Thymus (tissue), 14 donors: ENCODE measurements around the gene ACBD6. TPM values are rescaled to one million over a fixed set of nuclear protein-coding genes. Genes with fewer than 3 reads are reported as not detected.
"Not testable (repeated sequence)": the region's sequence is repeated elsewhere in the genome, so short reads cannot be mapped to it uniquely, and the experiment has no call there.

Experiments used
- DNase-seq, 9 donors: peaks; one replicate each; pipeline ENCODE4 v3.0.0-alpha.2; 2013; ENCODE audit warnings: low spot score in 9 of 9, low read depth in 6 of 9, missing footprints in 1 of 9
- H3K27ac ChIP-seq, 2 donors: one replicate each; pipeline ENCODE4 v1.5.1; 2013; ENCODE audit warnings: control low read depth in 1 of 2, low read depth in 1 of 2, low read length in 1 of 2, mild to moderate bottlenecking in 1 of 2, moderate library complexity in 1 of 2
- H3K27me3 ChIP-seq, 2 donors: one replicate each; pipeline ENCODE4 v1.5.1; 2013; ENCODE audit warnings: low read length in 1 of 2; ENCODE audit not compliant: control insufficient read depth in 2 of 2, insufficient read depth in 1 of 2
- H3K36me3 ChIP-seq, 2 donors: one replicate each; pipeline ENCODE4 v1.5.1; 2013; ENCODE audit warnings: low read length in 1 of 2, mild to moderate bottlenecking in 1 of 2, moderate library complexity in 1 of 2; ENCODE audit not compliant: control insufficient read depth in 2 of 2, insufficient read depth in 2 of 2
- H3K4me1 ChIP-seq, 2 donors: one replicate each; pipeline ENCODE4 v1.5.1; 2013; ENCODE audit warnings: low read length in 2 of 2; ENCODE audit not compliant: control insufficient read depth in 2 of 2, insufficient read depth in 2 of 2
- H3K4me3 ChIP-seq, 2 donors: one replicate each; pipeline ENCODE4 v1.5.1; 2013; ENCODE audit warnings: low read length in 2 of 2, control low read depth in 1 of 2, mild to moderate bottlenecking in 1 of 2
- H3K9me3 ChIP-seq, 2 donors: one replicate each; pipeline ENCODE4 v1.5.1; 2013; ENCODE audit warnings: low read length in 1 of 2, mild to moderate bottlenecking in 1 of 2; ENCODE audit not compliant: control insufficient read depth in 2 of 2, insufficient read depth in 1 of 2
- WGBS: extraction: QIAGEN DNeasy Blood & Tissue Kit; methylation state at CpG from one replicate; pipeline ENCODE4 v1.1.7; 2013; 5-methylcytosine and 5-hydroxymethylcytosine counted together
- long read RNA-seq, 10 donors: transcript quantifications; one replicate each; lab custom pipeline, GENCODE V29; 2026
- polyA plus RNA-seq: library from polyadenylated mRNA; stranded (reverse); fragments of 200-250 nt; gene quantifications from one replicate; pipeline ENCODE4 v1.2.3, GENCODE V29; 2013
- total RNA-seq: library from RNA; stranded (reverse); fragments of 120-200 nt; gene quantifications from one replicate; pipeline ENCODE4 v1.2.4, GENCODE V29; 2013
- donor health status: healthy.

ACBD6 gene, protein sequence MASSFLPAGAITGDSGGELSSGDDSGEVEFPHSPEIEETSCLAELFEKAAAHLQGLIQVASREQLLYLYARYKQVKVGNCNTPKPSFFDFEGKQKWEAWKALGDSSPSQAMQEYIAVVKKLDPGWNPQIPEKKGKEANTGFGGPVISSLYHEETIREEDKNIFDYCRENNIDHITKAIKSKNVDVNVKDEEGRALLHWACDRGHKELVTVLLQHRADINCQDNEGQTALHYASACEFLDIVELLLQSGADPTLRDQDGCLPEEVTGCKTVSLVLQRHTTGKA
- total RNA-seq (48.7 TPM), polyA plus RNA-seq (35.0 TPM)
- long read RNA-seq, donor 1, partial matches to known transcripts, result 0 of 3 reads
- long read RNA-seq, donor 1, other reads (novel, unspliced or antisense), result 0 of 3 reads
- long read RNA-seq, donor 2, transcript ACBD6-201 (8 exons, 1,670 nt), result major isoform, 19 of 26 reads
- long read RNA-seq, donor 2, partial matches to known transcripts, result 6 of 26 reads
- long read RNA-seq, donor 2, other reads (novel, unspliced or antisense), result 0 of 26 reads
- long read RNA-seq, donor 3, transcript ACBD6-201 (8 exons, 1,670 nt), result major isoform, 15 of 15 reads
- long read RNA-seq, donor 3, partial matches to known transcripts, result 0 of 15 reads
- long read RNA-seq, donor 3, other reads (novel, unspliced or antisense), result 0 of 15 reads
- long read RNA-seq, donor 4, partial matches to known transcripts, result 0 of 1 reads
- long read RNA-seq, donor 4, other reads (novel, unspliced or antisense), result 0 of 1 reads
- long read RNA-seq, donor 5, transcript ACBD6-201 (8 exons, 1,670 nt), result major isoform, 24 of 30 reads
- long read RNA-seq, donor 5, partial matches to known transcripts, result 5 of 30 reads
- long read RNA-seq, donor 5, other reads (novel, unspliced or antisense), result 0 of 30 reads
- long read RNA-seq, donor 6, transcript ACBD6-201 (8 exons, 1,670 nt), result major isoform, 12 of 12 reads
- long read RNA-seq, donor 6, partial matches to known transcripts, result 0 of 12 reads
- long read RNA-seq, donor 6, other reads (novel, unspliced or antisense), result 0 of 12 reads
- long read RNA-seq, donor 7, transcript ACBD6-201 (8 exons, 1,670 nt), result major isoform, 8 of 8 reads
- long read RNA-seq, donor 7, partial matches to known transcripts, result 0 of 8 reads
- long read RNA-seq, donor 7, other reads (novel, unspliced or antisense), result 0 of 8 reads
- long read RNA-seq, donor 8, partial matches to known transcripts, result 0 of 3 reads
- long read RNA-seq, donor 8, other reads (novel, unspliced or antisense), result 0 of 3 reads
- long read RNA-seq, donor 9, transcript ACBD6-201 (8 exons, 1,670 nt), result major isoform, 10 of 10 reads
- long read RNA-seq, donor 9, partial matches to known transcripts, result 0 of 10 reads
- long read RNA-seq, donor 9, other reads (novel, unspliced or antisense), result 0 of 10 reads
- long read RNA-seq, donor 10, partial matches to known transcripts, result 0 of 4 reads
- long read RNA-seq, donor 10, other reads (novel, unspliced or antisense), result 0 of 4 reads

DNA sequence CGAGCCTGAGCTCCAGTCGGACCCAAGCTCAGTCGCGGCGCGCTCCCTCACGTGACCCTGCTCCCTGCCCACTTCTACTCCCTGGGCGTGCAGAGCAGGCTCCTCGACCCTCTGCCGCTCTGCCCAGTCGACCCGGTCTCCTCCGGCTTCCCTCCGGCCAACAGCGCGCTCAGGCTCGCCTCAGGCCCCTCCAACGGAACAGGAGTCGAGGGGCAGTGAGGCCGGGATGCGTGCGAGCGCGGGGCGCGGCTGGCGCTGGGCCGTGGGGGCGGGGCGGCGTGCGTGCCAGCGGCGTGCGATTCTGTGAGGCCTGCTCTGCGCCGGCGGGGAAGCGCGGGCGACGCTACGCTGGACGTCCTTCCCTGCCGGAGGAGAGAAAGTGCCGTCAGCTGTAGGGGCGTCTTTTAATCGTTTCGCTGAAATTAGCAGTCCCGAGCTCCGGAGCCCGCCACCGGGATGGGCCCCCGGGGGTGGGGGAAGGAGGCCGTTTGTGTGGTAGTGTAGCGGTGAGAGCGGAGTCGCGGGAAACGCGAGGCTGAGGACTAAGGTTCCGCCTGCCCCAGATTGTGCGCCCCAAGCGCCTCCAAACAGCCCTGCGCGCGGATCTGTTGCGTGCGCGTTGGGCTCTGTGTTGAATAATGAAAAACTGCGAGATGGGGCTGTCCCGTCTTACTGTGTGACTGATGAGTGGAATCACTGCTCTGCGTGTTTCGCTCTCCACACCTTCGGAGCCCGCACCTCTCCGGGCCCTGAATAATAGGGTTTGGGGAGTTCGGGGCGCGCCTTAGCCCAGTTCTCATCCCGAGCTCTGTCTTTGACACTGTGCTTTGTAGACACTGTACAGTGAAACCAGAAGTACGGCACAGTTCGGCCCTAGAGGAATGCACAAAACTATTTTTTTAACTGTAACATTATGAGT lies at the start of gene ACBD6:
ACBD6 (minus strand) TSS at position 217 of the 919 bp plus-strand sequence. CDS start 311 bp downstream, outside the sequence.
- H3K36me3 ChIP-seq, result no peaks in the 10 kb centered on the region
- H3K27me3 ChIP-seq, result no peaks in the 10 kb centered on the region
- peak; percentile 59 to 93 (median 80) for DNase-seq
- under 1% methylated on average over 83 of the region's 83 CpGs for WGBS
- peak within 1 kb of the TSS; percentile 87 to 94 for H3K4me3 ChIP-seq
- H3K27ac ChIP-seq, result peak within 1 kb of the TSS; percentile 88 to 95
- peaks cover 3 to 8% of the 10 kb centered on the region in 2 donors for H3K4me1 ChIP-seq
- H3K9me3 ChIP-seq, result peaks cover 0 to 3% of the 10 kb centered on the region in 2 donors

- WGBS, result 91% methylated on average over 1 of the region's 1 CpG
- Histone ChIP-seq H3K27me3 (no peaks in the 10 kb centered on the region), H3K4me3 (no peak overlapping the region), H3K9me3 (no peaks in the 10 kb centered on the region), H3K4me1 (no peaks in the 10 kb centered on the region), H3K36me3 (no peaks in the 10 kb centered on the region), H3K27ac (no peak overlapping the region)
- DNase-seq, result no peak
Measured at GRCh38 chr1:180551997-180552396, 49.6 kb upstream of the ACBD6 start.

DNA sequence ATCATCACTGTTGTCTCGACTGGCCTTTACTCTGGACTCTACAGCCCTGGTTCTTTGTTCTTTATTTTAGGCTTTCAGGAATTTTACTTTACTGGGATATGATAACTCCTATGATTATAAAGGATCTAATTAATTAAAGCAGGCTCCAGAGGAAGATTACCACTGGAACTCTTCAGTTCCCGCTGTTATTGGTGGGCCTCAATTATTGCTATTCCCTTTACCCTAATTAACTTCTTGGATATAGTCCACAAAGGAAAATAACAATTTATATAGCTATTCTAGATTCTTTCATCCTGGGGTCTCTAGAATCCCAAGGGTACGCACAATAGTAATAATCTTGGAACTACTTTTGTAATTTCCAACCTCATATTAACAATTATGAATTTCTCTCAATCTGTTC lies 47.9 kb upstream of the ACBD6 start:
- no peaks in the 10 kb centered on the region for H3K9me3 ChIP-seq
- 98% methylated on average over 3 of the region's 3 CpGs for WGBS
- H3K27me3 ChIP-seq, result no peaks in the 10 kb centered on the region
- DNase-seq, result no peak
- H3K27ac ChIP-seq, result no peak overlapping the region
- no peaks in the 10 kb centered on the region for H3K4me1 ChIP-seq
- no peak overlapping the region for H3K4me3 ChIP-seq
- no peaks in the 10 kb centered on the region for H3K36me3 ChIP-seq

GRCh38 chr1:180549770-180550169 lies 47.4 kb upstream of the ACBD6 start:
- 96% methylated on average over 8 of the region's 8 CpGs for WGBS
- H3K9me3 ChIP-seq, H3K27ac ChIP-seq, H3K27me3 ChIP-seq, DNase-seq, H3K4me1 ChIP-seq, H3K4me3 ChIP-seq, H3K36me3 ChIP-seq: not testable (repeated sequence)

GRCh38 chr1:180548686-180549317 lies 46.4 kb upstream of the ACBD6 start:
- WGBS, result 95% methylated on average over 7 of the region's 7 CpGs
- H3K9me3 ChIP-seq, result no peaks in the 10 kb centered on the region
- H3K4me1 ChIP-seq, result no peaks in the 10 kb centered on the region
- H3K4me3 ChIP-seq, result no peak overlapping the region
- H3K36me3 ChIP-seq, result no peaks in the 10 kb centered on the region
- no peak for DNase-seq
- H3K27ac ChIP-seq, result no peak overlapping the region
- no peaks in the 10 kb centered on the region for H3K27me3 ChIP-seq

- Histone ChIP-seq H3K4me1 (peaks cover 0 to 2% of the 10 kb centered on the region in 2 donors), H3K4me3 (no peak overlapping the region), H3K27ac (no peak overlapping the region), H3K36me3 (no peaks in the 10 kb centered on the region), H3K9me3 (no peaks in the 10 kb centered on the region), H3K27me3 (no peaks in the 10 kb centered on the region)
- WGBS, result 98% methylated on average over 1 of the region's 1 CpG
- DNase-seq, result no peak
Measured at GRCh38 chr1:180545991-180546390, 43.6 kb upstream of the ACBD6 start.

GRCh38 chr1:180544050-180544449 lies 41.7 kb upstream of the ACBD6 start:
- H3K4me3 ChIP-seq, result no peak overlapping the region
- H3K27me3 ChIP-seq, result no peaks in the 10 kb centered on the region
- peaks cover 0 to 2% of the 10 kb centered on the region in 2 donors for H3K4me1 ChIP-seq
- no peak overlapping the region for H3K27ac ChIP-seq
- DNase-seq, result no peak
- H3K36me3 ChIP-seq, result no peaks in the 10 kb centered on the region
- H3K9me3 ChIP-seq, result no peaks in the 10 kb centered on the region
- 93% methylated on average over 4 of the region's 4 CpGs for WGBS
